Lower leg skin (tissue), 4 donors: ENCODE measurements around the gene SUPT4H1. TPM values are rescaled to one million over a fixed set of nuclear protein-coding genes. Genes with fewer than 3 reads are reported as not detected.

Experiments used
- DNase-seq, 2 donors: peaks; one replicate each; pipeline ENCODE4 v3.0.0-alpha.2; 2019; ENCODE audit warnings: low spot score in 2 of 2
- H3K4me3 ChIP-seq: fragments of 200-600 bp; sonication (generic); 2 replicates; pipeline ENCODE4 v1.5.1; 2017; ENCODE audit warnings: mild to moderate bottlenecking, low read depth; ENCODE audit not compliant: poor library complexity, severe bottlenecking
- POLR2A ChIP-seq, 2 donors: fragments of 450-650 bp; IDR thresholded peaks; one replicate each; pipeline ENCODE4 v1.6.1; 2016 to 2017; ENCODE audit warnings: antibody characterized with exemption in 2 of 2, mild to moderate bottlenecking in 1 of 2, moderate library complexity in 1 of 2
- WGBS, 2 donors: methylation state at CpG; one replicate each; pipeline ENCODE4 v1.1.5; 2018; 5-methylcytosine and 5-hydroxymethylcytosine counted together
- intact Hi-C: fragments of 100-400 bp; cut with DNase I; formaldehyde crosslinking; loops from one replicate; pipeline ENCODE4 v1.15.0; 2023; ENCODE audit warnings: low total_unique reads
- total RNA-seq, 4 donors: library from RNA; depleted of rRNA; stranded (reverse); fragments of >200 nt; gene quantifications; one replicate each; pipeline ENCODE4 v1.1.0, GENCODE V29; 2016
- TF ChIP-seq, protein P1 (sequence below), 3 donors: fragments of 450-650 bp; IDR thresholded peaks; one replicate each; pipeline ENCODE4 v1.5.1; 2016; ENCODE audit warnings: antibody characterized with exemption in 3 of 3, mild to moderate bottlenecking in 3 of 3, moderate library complexity in 2 of 3

Gene SUPT4H1
- total RNA-seq, 4 donors from 2014 or later = 49.5 to 89.7 (median 57.5) TPM

- H3K4me3 ChIP-seq = no peak overlapping the region
- WGBS, 2 donors = 92 to 94% methylated on average over 9 of the region's 9 CpGs
- TF ChIP-seq, protein P1, sequence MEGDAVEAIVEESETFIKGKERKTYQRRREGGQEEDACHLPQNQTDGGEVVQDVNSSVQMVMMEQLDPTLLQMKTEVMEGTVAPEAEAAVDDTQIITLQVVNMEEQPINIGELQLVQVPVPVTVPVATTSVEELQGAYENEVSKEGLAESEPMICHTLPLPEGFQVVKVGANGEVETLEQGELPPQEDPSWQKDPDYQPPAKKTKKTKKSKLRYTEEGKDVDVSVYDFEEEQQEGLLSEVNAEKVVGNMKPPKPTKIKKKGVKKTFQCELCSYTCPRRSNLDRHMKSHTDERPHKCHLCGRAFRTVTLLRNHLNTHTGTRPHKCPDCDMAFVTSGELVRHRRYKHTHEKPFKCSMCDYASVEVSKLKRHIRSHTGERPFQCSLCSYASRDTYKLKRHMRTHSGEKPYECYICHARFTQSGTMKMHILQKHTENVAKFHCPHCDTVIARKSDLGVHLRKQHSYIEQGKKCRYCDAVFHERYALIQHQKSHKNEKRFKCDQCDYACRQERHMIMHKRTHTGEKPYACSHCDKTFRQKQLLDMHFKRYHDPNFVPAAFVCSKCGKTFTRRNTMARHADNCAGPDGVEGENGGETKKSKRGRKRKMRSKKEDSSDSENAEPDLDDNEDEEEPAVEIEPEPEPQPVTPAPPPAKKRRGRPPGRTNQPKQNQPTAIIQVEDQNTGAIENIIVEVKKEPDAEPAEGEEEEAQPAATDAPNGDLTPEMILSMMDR (IDR thresholded peaks at IDR 0.05) = no peak
- TF ChIP-seq POLR2A (IDR thresholded peaks at IDR 0.05) = no peak
- intact Hi-C loops = no loop called here
- no peak for DNase-seq
Measured at GRCh38 chr17:58320570-58321323, 31.3 kb downstream of the SUPT4H1 start.

- intact Hi-C loops = no loop called here
- DNase-seq = no peak
- TF ChIP-seq POLR2A (IDR thresholded peaks at IDR 0.05) = no peak
- TF ChIP-seq, protein P1 (IDR thresholded peaks at IDR 0.05) = no peak
- WGBS, 2 donors = 93 to 96% methylated on average over 7 of the region's 7 CpGs
- H3K4me3 ChIP-seq = no peak overlapping the region
Measured at GRCh38 chr17:58320163-58320558, 31.8 kb downstream of the SUPT4H1 start.

DNA sequence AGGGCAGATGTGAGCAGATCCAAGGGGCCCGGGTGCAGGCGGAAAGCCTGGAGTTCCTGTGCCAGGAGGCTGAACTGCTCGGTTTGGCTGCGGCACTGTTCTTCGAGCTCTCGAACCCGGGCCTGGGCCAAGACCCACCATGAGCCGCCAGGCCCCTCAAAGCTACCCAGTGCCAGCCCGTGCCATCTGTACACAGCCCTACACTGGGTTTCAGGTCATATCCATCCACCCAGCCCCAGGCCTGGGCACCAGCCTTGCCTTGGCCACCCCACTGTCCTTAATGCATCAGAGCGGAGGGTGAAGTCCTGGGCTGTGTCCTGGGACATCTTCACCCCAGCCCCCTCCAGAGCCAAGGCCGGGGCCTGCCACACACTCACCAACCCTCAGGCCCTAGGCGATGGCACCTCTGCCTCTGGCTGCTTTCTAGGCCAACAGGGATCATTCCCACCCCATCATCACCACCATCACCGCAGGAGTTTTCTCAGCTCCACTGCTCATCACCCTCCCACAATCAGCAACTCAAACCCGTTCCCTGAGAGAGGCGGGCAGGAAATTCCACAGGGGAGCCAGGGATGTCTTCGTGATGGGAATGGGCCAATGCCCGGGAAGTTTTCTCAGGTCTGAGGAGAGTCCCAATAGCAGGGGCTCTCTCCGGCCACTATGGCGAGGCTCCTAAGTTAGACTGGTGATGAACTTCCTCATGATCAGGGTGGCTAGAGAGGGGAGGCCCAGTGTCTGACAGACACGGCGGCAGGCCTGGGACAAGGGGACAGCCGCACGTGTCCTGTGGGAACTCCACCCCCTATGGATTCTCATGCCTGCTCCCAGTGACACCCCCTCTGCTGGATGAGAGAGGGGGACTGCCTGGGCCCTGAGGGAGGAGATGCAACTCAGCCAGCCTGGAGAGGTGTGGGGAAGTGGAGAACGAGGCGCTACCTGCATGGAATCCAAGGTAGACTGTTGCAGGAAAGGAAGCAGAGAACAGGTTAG, 32.5 kb downstream of the SUPT4H1 start:
- H3K4me3 ChIP-seq = no peak overlapping the region
- no peak for DNase-seq
- 87 to 89% methylated on average over 22 to 24 of the region's 25 CpGs for WGBS, 2 donors
- intact Hi-C loops = no loop called here
- TF ChIP-seq, protein P1 (IDR thresholded peaks at IDR 0.05) = no peak
- no peak for TF ChIP-seq POLR2A (IDR thresholded peaks at IDR 0.05)

DNA sequence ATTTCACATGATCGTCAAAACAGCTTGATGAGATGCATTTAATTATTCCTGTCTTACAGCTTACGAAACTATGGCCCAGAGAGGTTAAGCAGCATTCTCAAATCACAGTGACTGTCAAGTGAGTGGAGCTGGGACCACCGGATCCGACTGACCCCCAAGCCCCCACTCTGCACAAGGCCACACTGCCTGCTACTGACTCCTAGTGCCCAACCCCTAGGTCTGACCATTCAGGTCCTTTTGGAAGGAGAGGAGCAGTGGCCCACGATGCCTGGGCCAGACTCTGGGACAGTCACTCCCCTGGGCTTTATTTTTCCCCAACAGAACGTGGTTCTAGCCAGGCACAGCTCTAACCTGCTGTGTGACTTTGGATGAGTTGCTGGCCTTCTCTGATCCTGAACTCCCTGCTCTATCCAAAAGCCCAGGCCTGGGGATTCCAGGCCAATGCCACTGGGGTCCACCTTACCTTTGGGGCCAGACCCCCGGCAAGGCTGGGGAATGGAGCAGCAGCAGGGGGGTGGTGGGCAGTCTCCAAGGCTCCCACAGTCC, 33.3 kb downstream of the SUPT4H1 start:
- H3K4me3 ChIP-seq = no peak overlapping the region
- DNase-seq = no peak
- no peak for TF ChIP-seq POLR2A (IDR thresholded peaks at IDR 0.05)
- TF ChIP-seq, protein P1 (IDR thresholded peaks at IDR 0.05) = no peak
- 80 to 84% methylated on average over 5 to 7 of the region's 7 CpGs for WGBS, 2 donors
- intact Hi-C loops = no loop called here

GRCh38 chr17:58318065-58318481, 33.9 kb downstream of the SUPT4H1 start:
- WGBS, 2 donors = 92 to 95% methylated on average over 9 of the region's 9 CpGs
- H3K4me3 ChIP-seq = no peak overlapping the region
- DNase-seq = peak in 1 of 2 donors; percentile 67

More at GRCh38 chr17:58318065-58318481, 33.9 kb downstream of the SUPT4H1 start:
- intact Hi-C loops = no loop called here
- TF ChIP-seq, protein P1 (IDR thresholded peaks at IDR 0.05) = no peak
